ENCODE data around the gene ENAH. TPM values are rescaled to one million over a fixed set of nuclear protein-coding genes. Genes with fewer than 3 reads are reported as not detected.
"Not testable (repeated sequence)": the region's sequence is repeated elsewhere in the genome, so short reads cannot be mapped to it uniquely, and the experiment has no call there.

The ENAH gene
- total and polyA plus RNA-seq, 2 experiments from 2014 or later, result 46.4 to 124 TPM

- Histone ChIP-seq H3K36me3 (peaks cover 11% of the 10 kb centered on the region), H3K9me3 (ENCODE audit: low read depth) (no peaks in the 10 kb centered on the region), H3K27ac (no peak overlapping the region), H3K4me3 (no peak overlapping the region), H3K27me3 (no peaks in the 10 kb centered on the region), H3K4me1 (ENCODE audit: low read depth) (peaks cover 4% of the 10 kb centered on the region)
- DNase-seq (ENCODE audit: low read depth in 1 of 2, low spot score in 1 of 2), result peak in 1 of 2 donors; percentile 40
- TF ChIP-seq, protein P1, sequence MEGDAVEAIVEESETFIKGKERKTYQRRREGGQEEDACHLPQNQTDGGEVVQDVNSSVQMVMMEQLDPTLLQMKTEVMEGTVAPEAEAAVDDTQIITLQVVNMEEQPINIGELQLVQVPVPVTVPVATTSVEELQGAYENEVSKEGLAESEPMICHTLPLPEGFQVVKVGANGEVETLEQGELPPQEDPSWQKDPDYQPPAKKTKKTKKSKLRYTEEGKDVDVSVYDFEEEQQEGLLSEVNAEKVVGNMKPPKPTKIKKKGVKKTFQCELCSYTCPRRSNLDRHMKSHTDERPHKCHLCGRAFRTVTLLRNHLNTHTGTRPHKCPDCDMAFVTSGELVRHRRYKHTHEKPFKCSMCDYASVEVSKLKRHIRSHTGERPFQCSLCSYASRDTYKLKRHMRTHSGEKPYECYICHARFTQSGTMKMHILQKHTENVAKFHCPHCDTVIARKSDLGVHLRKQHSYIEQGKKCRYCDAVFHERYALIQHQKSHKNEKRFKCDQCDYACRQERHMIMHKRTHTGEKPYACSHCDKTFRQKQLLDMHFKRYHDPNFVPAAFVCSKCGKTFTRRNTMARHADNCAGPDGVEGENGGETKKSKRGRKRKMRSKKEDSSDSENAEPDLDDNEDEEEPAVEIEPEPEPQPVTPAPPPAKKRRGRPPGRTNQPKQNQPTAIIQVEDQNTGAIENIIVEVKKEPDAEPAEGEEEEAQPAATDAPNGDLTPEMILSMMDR (IDR thresholded peaks at IDR 0.05; ENCODE audit: low read depth, low read length), result no peak
Observed at GRCh38 chr1:225519166-225519863, 133.6 kb downstream of the ENAH start.

- Histone ChIP-seq H3K4me1 (ENCODE audit: low read depth) (no peaks in the 10 kb centered on the region), H3K36me3 (peaks cover 23% of the 10 kb centered on the region), H3K9me3 (ENCODE audit: low read depth) (no peaks in the 10 kb centered on the region), H3K4me3 (no peak overlapping the region), H3K27me3 (no peaks in the 10 kb centered on the region), H3K27ac (no peak overlapping the region)
- peak in 1 of 2 donors; percentile 24 for DNase-seq (ENCODE audit: low read depth in 1 of 2, low spot score in 1 of 2)
- TF ChIP-seq, protein P1 (IDR thresholded peaks at IDR 0.05; ENCODE audit: low read depth, low read length), result peak; percentile 6
Observed at GRCh38 chr1:225517697-225518096, 135.2 kb downstream of the ENAH start.

DNA sequence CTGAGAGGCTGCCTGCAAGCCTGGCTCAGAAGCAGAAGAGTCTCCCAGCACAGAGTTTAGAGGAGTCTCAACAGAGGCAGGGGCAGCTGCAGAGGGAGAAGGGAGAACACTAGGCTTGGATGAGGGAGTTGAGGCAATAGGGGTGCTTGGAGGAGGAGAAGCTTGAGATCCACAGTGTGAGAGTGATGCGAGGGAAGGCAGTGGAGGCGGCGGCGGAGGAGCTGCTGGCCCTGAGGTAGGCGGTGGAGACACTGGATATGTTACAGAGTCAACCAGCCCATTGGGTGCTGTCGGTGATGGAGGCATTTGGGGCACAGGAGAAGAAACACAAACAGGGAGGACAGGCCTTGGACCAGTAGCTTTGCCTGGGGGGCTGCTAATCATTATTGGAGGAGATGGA, 135.7 kb downstream of the ENAH start:
- Histone ChIP-seq H3K9me3 (ENCODE audit: low read depth) (no peaks in the 10 kb centered on the region), H3K4me1 (ENCODE audit: low read depth) (no peaks in the 10 kb centered on the region), H3K36me3 (peaks cover 27% of the 10 kb centered on the region), H3K27me3 (no peaks in the 10 kb centered on the region), H3K4me3 (no peak overlapping the region), H3K27ac (no peak overlapping the region)
- no peak for DNase-seq (ENCODE audit: low read depth in 1 of 2, low spot score in 1 of 2)
- TF ChIP-seq, protein P1 (IDR thresholded peaks at IDR 0.05; ENCODE audit: low read depth, low read length), result no peak

DNA sequence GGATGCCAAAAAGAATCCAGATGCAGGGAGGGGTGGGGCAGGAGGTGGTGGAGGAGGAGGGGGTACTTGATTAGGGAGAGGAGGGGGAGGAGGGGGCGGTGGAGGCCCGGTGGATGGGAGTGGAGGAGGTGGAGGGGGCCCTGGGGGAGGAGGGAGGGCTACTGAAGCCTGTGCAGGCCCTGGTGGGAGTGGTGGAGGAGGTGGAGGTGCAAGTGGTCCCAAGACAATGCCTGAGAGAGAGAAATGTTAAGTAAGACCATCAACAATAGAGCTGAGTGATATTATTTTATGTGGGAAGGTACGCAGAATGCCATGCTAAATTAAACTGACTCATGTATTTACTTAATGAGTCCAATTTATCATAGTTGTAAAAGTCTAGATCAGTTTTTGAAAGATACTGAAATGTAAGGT, 138.2 kb downstream of the ENAH start:
- TF ChIP-seq, protein P1 (IDR thresholded peaks at IDR 0.05; ENCODE audit: low read depth, low read length), result no peak
- Histone ChIP-seq H3K36me3 (peaks cover 35% of the 10 kb centered on the region), H3K4me3 (no peak overlapping the region), H3K4me1 (ENCODE audit: low read depth) (no peaks in the 10 kb centered on the region), H3K9me3 (ENCODE audit: low read depth) (no peaks in the 10 kb centered on the region), H3K27me3 (no peaks in the 10 kb centered on the region), H3K27ac (no peak overlapping the region)
- no peak for DNase-seq (ENCODE audit: low read depth in 1 of 2, low spot score in 1 of 2)

DNA sequence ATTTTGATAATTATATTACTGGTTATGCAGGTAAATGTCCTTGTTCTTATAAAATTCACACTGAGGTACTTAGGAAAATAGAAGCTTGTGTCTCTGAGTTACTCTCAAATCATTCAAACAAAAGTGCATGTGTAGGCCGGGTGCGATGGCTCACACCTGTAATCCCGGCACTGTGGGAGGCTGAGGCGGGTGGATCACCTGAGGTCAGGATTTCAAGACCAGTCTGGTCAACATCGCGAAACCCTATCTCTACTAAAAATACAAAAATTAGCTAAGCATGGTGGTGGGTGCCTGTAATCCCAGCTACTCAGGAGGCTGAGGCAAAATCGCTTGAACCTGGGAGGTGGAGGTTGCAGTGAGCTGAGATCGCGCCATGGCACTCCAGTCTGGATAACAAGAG, 139.3 kb downstream of the ENAH start:
- DNase-seq (ENCODE audit: low read depth in 1 of 2, low spot score in 1 of 2); H3K4me1 ChIP-seq (ENCODE audit: low read depth); H3K9me3 ChIP-seq (ENCODE audit: low read depth); H3K27me3 ChIP-seq; H3K27ac ChIP-seq; H3K4me3 ChIP-seq: not testable (repeated sequence)
- peaks cover 35% of the 10 kb centered on the region for H3K36me3 ChIP-seq

DNA sequence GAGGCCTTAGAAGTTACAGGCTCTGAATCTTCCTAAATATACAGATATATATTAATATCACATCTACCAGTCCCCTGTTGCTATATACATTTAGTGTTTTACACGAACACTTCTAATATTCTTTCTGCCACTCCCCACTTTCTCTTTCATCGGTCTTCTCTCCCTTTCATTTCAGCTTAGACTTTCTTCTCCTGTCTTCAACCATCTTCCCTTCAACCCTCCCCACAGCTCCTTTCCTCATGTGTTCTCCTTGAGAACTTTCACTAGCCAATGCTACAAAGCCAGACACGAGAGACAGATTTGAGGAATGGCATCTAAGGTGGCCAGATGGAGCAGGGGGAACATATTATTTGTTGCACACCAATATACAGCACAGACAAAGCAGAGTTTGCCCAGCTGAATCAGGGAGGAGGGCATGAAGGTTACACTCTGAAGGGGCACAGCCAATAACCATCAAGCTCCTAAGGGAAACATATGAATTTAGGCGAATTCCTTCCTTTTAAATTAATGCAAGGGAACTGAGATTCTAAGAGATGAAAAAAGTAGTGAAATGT, 141.0 kb downstream of the ENAH start:
- peaks cover 39% of the 10 kb centered on the region for H3K36me3 ChIP-seq
- H3K4me3 ChIP-seq, result no peak overlapping the region
- H3K27me3 ChIP-seq, result no peaks in the 10 kb centered on the region
- DNase-seq (ENCODE audit: low read depth in 1 of 2, low spot score in 1 of 2), result no peak
- TF ChIP-seq, protein P1 (IDR thresholded peaks at IDR 0.05; ENCODE audit: low read depth, low read length), result no peak
- H3K4me1 ChIP-seq (ENCODE audit: low read depth), result no peaks in the 10 kb centered on the region
- H3K9me3 ChIP-seq (ENCODE audit: low read depth), result no peaks in the 10 kb centered on the region
- H3K27ac ChIP-seq, result no peak overlapping the region

- not testable (repeated sequence) for H3K4me3 ChIP-seq; DNase-seq (ENCODE audit: low read depth in 1 of 2, low spot score in 1 of 2); H3K9me3 ChIP-seq (ENCODE audit: low read depth); H3K27me3 ChIP-seq; H3K27ac ChIP-seq; H3K4me1 ChIP-seq (ENCODE audit: low read depth)
- H3K36me3 ChIP-seq, result peaks cover 40% of the 10 kb centered on the region
Observed at GRCh38 chr1:225510740-225511139, 142.2 kb downstream of the ENAH start.
